Aorta (tissue), 5 donors: ENCODE results near the gene PTF1A. TPM values are rescaled to one million over a fixed set of nuclear protein-coding genes. Genes with fewer than 3 reads are reported as not detected.

Experiments used
- ATAC-seq: fragments of 200-7000 bp; cut with Tn5 transposase; one replicate; pipeline ENCODE4 v1.9.1; 2022; ENCODE audit warnings: moderate library complexity; ENCODE audit not compliant: low FRiP score
- DNase-seq, 2 donors: peaks; one replicate each; pipeline ENCODE4 v3.0.0-alpha.2; 2020
- H3K27ac ChIP-seq, 2 donors: one replicate each; pipeline ENCODE4 v1.5.1; 2013; ENCODE audit warnings: low read length in 2 of 2, mild to moderate bottlenecking in 2 of 2, moderate library complexity in 2 of 2, control low read depth in 1 of 2, inconsistent platforms in 1 of 2, low read depth in 1 of 2
- H3K27me3 ChIP-seq, 2 donors: one replicate each; pipeline ENCODE4 v1.6.1; 2013; ENCODE audit warnings: control low read depth in 1 of 2, low read length in 1 of 2, mild to moderate bottlenecking in 1 of 2, moderate library complexity in 1 of 2; ENCODE audit not compliant: insufficient read depth in 2 of 2, control insufficient read depth in 1 of 2
- H3K36me3 ChIP-seq, 2 donors: one replicate each; pipeline ENCODE4 v1.6.1; 2013; ENCODE audit warnings: control low read depth in 1 of 2, low read length in 1 of 2, mild to moderate bottlenecking in 1 of 2; ENCODE audit not compliant: insufficient read depth in 2 of 2, control insufficient read depth in 1 of 2
- H3K4me1 ChIP-seq, 2 donors: one replicate each; pipeline ENCODE4 v1.6.1; 2013; ENCODE audit warnings: low read length in 2 of 2, control low read depth in 1 of 2, mild to moderate bottlenecking in 1 of 2, moderate library complexity in 1 of 2; ENCODE audit not compliant: insufficient read depth in 2 of 2, control insufficient read depth in 1 of 2
- H3K4me3 ChIP-seq, 2 donors: one replicate each; pipeline ENCODE4 v1.5.1; 2013; ENCODE audit warnings: low read length in 2 of 2, control low read depth in 1 of 2, mild to moderate bottlenecking in 1 of 2
- H3K9me3 ChIP-seq: one replicate; pipeline ENCODE4 v1.6.1; 2013; ENCODE audit warnings: mild to moderate bottlenecking, low read length; ENCODE audit not compliant: control insufficient read depth
- WGBS, 2 donors: extraction: QIAGEN DNeasy Blood & Tissue Kit; methylation state at CpG; one replicate each; pipeline ENCODE4 v1.1.7; 2013; 5-methylcytosine and 5-hydroxymethylcytosine counted together
- intact Hi-C, 2 donors: fragments of 100-400 bp; cut with DNase I; formaldehyde crosslinking; loops; one replicate each; pipeline versions ENCODE4 v1.14.2 to v1.15.0; 2022
- polyA plus RNA-seq, 2 donors: library from polyadenylated mRNA; stranded (reverse); fragments of 200-250 nt; gene quantifications; one replicate each; pipeline ENCODE4 v1.2.3, GENCODE V29; 2013
- total RNA-seq, 2 donors: library from RNA; stranded (reverse); fragmentation: NEBNext Ultra II Directional; extraction: Animal tissue kit (Norgen Biotek cat#: 25700); gene quantifications; one replicate each; pipeline ENCODE4 v1.2.1, GENCODE V29; 2021
- donor health status: healthy with polysubstance abuse.
- donor health status: Bipolar disorder and iron deficiency.
- donor health status: DM: no; HTN: no; CAD: no.
- donor health status: DM: no; HTN: no; CAD: no.
- donor health status: DM: yes; HTN: yes; CAD: no.

PTF1A gene
- total and polyA plus RNA-seq, 4 donors = not detected

- H3K4me1 ChIP-seq = no peaks in the 10 kb centered on the region
- DNase-seq = no peak
- intact Hi-C loops = loop anchor here in 1 of 2 donors (2.0 kb wide), 1 partner anchor 38 kb away; no protein-coding TSS in a partner anchor
- peak; percentile 31 for ATAC-seq
- 1 to 2% methylated on average over 86 to 88 of the region's 88 CpGs for WGBS, 2 donors
- H3K36me3 ChIP-seq = no peaks in the 10 kb centered on the region
- no peak overlapping the region for H3K4me3 ChIP-seq
- no peak overlapping the region for H3K27ac ChIP-seq
- peaks cover 4% of the 10 kb centered on the region for H3K9me3 ChIP-seq
- H3K27me3 ChIP-seq = peaks cover 0 to 1% of the 10 kb centered on the region in 2 donors
Measured at GRCh38 chr10:23174074-23174976, 17.8 kb upstream of the PTF1A start.

- peaks cover 0 to 1% of the 10 kb centered on the region in 2 donors for H3K27me3 ChIP-seq
- H3K27ac ChIP-seq = no peak overlapping the region
- intact Hi-C loops = loop anchor here in 1 of 2 donors (2.0 kb wide), 1 partner anchor 38 kb away; no protein-coding TSS in a partner anchor
- DNase-seq = no peak
- H3K36me3 ChIP-seq = no peaks in the 10 kb centered on the region
- WGBS, 2 donors = 9 to 14% methylated on average over 14 of the region's 14 CpGs
- no peak overlapping the region for H3K4me3 ChIP-seq
- peaks cover 4% of the 10 kb centered on the region for H3K9me3 ChIP-seq
- no peak for ATAC-seq
- H3K4me1 ChIP-seq = no peaks in the 10 kb centered on the region
Measured at GRCh38 chr10:23174977-23175512, 17.1 kb upstream of the PTF1A start.

- intact Hi-C loops = no loop called here
- WGBS, 2 donors = 47 to 57% methylated on average over 7 of the region's 7 CpGs
- Histone ChIP-seq H3K4me3 (no peak overlapping the region), H3K4me1 (no peaks in the 10 kb centered on the region), H3K27ac (no peak overlapping the region), H3K9me3 (peaks cover 2% of the 10 kb centered on the region), H3K36me3 (no peaks in the 10 kb centered on the region), H3K27me3 (peaks cover 0 to under 1% of the 10 kb centered on the region in 2 donors)
- DNase-seq (no peak), ATAC-seq (no peak)
Measured at GRCh38 chr10:23186178-23186577, 5.9 kb upstream of the PTF1A start.

- 10 to 12% methylated on average over 5 of the region's 5 CpGs for WGBS, 2 donors
- Histone ChIP-seq H3K27me3 (no peaks in the 10 kb centered on the region), H3K27ac (no peak overlapping the region), H3K9me3 (peaks cover 1% of the 10 kb centered on the region), H3K36me3 (no peaks in the 10 kb centered on the region), H3K4me1 (no peaks in the 10 kb centered on the region), H3K4me3 (no peak overlapping the region)
- intact Hi-C loops = no loop called here
- no peak for ATAC-seq
- DNase-seq = no peak
Measured at GRCh38 chr10:23186697-23187096, 5.4 kb upstream of the PTF1A start.

GRCh38 chr10:23187155-23187554 lies 5.0 kb upstream of the PTF1A start:
- H3K9me3 ChIP-seq = peaks cover 1% of the 10 kb centered on the region
- H3K36me3 ChIP-seq = no peaks in the 10 kb centered on the region
- no peak for DNase-seq
- H3K27ac ChIP-seq = no peak overlapping the region
- ATAC-seq = no peak
- H3K27me3 ChIP-seq = no peaks in the 10 kb centered on the region
- H3K4me3 ChIP-seq = no peak overlapping the region
- no peaks in the 10 kb centered on the region for H3K4me1 ChIP-seq
- 76 to 84% methylated on average over 1 of the region's 1 CpG for WGBS, 2 donors
- intact Hi-C loops = no loop called here

GRCh38 chr10:23189024-23189423 lies 3.1 kb upstream of the PTF1A start:
- no peak overlapping the region for H3K4me3 ChIP-seq
- no peaks in the 10 kb centered on the region for H3K4me1 ChIP-seq
- no peak overlapping the region for H3K27ac ChIP-seq
- intact Hi-C loops = no loop called here
- H3K36me3 ChIP-seq = no peaks in the 10 kb centered on the region
- H3K27me3 ChIP-seq = no peaks in the 10 kb centered on the region
- 11 to 15% methylated on average over 5 of the region's 5 CpGs for WGBS, 2 donors
- no peaks in the 10 kb centered on the region for H3K9me3 ChIP-seq
- DNase-seq = no peak
- ATAC-seq = no peak

- no peak overlapping the region for H3K4me3 ChIP-seq
- H3K9me3 ChIP-seq = no peaks in the 10 kb centered on the region
- no peak overlapping the region for H3K27ac ChIP-seq
- no peaks in the 10 kb centered on the region for H3K36me3 ChIP-seq
- intact Hi-C loops = no loop called here
- ATAC-seq (peak; percentile 37), DNase-seq (no peak)
- no peaks in the 10 kb centered on the region for H3K27me3 ChIP-seq
- H3K4me1 ChIP-seq = no peaks in the 10 kb centered on the region
- WGBS, 2 donors = 2% methylated on average over 36 of the region's 36 CpGs
Measured at GRCh38 chr10:23190872-23191763, 994 bp upstream of the PTF1A start.

- ATAC-seq (no peak), DNase-seq (no peak)
- WGBS, 2 donors = 1% methylated on average over 47 to 100 of the region's 100 CpGs
- no peaks in the 10 kb centered on the region for H3K9me3 ChIP-seq
- no peak overlapping the region for H3K27ac ChIP-seq
- no peaks in the 10 kb centered on the region for H3K4me1 ChIP-seq
- H3K36me3 ChIP-seq = no peaks in the 10 kb centered on the region
- H3K27me3 ChIP-seq = no peaks in the 10 kb centered on the region
- intact Hi-C loops = no loop called here
- no peak overlapping the region for H3K4me3 ChIP-seq
Measured at GRCh38 chr10:23192712-23193434, 761 bp downstream of the PTF1A start.
